WERI-Rb-1 (cell line): ENCODE measurements around the gene JPT2.

Experiments
- DNase-seq: peaks from one replicate; pipeline ENCODE4 v3.0.0-alpha.2; 2020
- H3K27ac ChIP-seq: fragments of 250-450 bp; sonication (Bioruptor Pico); 2 replicates; pipeline ENCODE4 v1.5.1; 2020; ENCODE audit warnings: mild to moderate bottlenecking, moderate library complexity
- H3K27me3 ChIP-seq: fragments of 250-450 bp; sonication (Bioruptor Pico); 2 replicates; pipeline ENCODE4 v1.5.1; 2021; ENCODE audit warnings: mild to moderate bottlenecking, low read depth, moderate library complexity; ENCODE audit not compliant: insufficient read depth, severe bottlenecking
- H3K36me3 ChIP-seq: fragments of 250-450 bp; sonication (Bioruptor Pico); 2 replicates; pipeline ENCODE4 v1.5.1; 2020; ENCODE audit warnings: mild to moderate bottlenecking, moderate library complexity
- H3K4me3 ChIP-seq: 2 replicates; pipeline ENCODE4 v1.5.1; 2011; ENCODE audit warnings: low read depth, mild to moderate bottlenecking, control low read depth, low read length
- H3K9me3 ChIP-seq: fragments of 250-450 bp; sonication (Bioruptor Pico); 2 replicates; pipeline ENCODE4 v1.5.1; 2021; ENCODE audit warnings: mild to moderate bottlenecking, moderate library complexity; ENCODE audit not compliant: severe bottlenecking
- TF ChIP-seq, protein P1 (sequence below): IDR thresholded peaks from 2 replicates; pipeline ENCODE4 v1.5.1; 2011; ENCODE audit warnings: low read depth, mild to moderate bottlenecking, control low read depth, inconsistent platforms, low read length

Gene JPT2

DNA sequence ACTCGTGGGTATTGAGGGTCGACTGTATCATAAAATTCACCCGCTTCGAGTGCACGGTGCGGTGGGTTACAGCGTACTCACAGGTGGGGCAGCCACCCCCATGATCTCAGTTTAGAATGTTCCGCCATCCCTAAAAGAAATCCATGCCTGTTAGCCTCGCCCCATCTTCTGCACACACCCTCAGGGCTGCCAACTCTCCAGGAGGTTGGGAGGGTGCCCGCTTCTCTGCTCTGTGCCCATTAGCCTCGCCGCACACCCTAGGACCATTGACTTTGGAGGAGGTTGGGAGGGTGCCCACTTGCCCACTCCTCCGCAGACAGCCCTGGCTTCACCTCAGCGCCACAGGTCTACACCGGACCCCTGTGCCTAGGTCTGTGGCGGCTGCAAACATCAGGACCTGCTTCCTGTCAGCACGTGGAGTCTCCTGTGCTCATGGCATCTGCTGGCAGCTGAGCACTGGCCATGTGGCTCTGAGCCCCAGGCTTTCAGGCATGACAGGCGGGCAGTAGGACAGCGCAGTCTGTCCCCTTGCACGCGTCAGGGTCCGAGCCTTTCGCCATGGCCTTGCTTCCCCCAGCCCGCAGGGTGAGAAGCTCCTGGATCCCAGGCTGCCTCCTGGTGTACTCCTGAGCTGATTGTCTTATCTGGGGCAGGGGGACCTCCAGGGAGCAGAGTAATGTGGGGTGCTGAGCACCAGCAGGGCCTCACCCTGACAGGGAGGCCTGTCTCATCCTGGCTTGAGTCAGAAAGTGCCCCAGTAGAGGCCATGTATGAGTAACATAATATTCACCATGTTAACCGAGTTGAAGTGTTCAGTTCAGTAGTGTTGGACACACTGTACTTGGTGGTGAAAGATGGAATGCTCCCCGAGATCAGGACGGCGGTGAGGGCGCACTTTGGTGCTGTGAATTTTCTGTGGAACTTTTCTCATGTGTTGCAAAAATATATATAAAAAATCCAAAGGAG, 71.4 kb downstream of the JPT2 start:
- DNase-seq: no peak
- no peaks in the 10 kb centered on the region for H3K9me3 ChIP-seq
- no peak overlapping the region for H3K4me3 ChIP-seq
- H3K27me3 ChIP-seq: no peaks in the 10 kb centered on the region
- TF ChIP-seq, protein P1, sequence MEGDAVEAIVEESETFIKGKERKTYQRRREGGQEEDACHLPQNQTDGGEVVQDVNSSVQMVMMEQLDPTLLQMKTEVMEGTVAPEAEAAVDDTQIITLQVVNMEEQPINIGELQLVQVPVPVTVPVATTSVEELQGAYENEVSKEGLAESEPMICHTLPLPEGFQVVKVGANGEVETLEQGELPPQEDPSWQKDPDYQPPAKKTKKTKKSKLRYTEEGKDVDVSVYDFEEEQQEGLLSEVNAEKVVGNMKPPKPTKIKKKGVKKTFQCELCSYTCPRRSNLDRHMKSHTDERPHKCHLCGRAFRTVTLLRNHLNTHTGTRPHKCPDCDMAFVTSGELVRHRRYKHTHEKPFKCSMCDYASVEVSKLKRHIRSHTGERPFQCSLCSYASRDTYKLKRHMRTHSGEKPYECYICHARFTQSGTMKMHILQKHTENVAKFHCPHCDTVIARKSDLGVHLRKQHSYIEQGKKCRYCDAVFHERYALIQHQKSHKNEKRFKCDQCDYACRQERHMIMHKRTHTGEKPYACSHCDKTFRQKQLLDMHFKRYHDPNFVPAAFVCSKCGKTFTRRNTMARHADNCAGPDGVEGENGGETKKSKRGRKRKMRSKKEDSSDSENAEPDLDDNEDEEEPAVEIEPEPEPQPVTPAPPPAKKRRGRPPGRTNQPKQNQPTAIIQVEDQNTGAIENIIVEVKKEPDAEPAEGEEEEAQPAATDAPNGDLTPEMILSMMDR: no peak
- peaks cover 46% of the 10 kb centered on the region for H3K36me3 ChIP-seq
- no peak overlapping the region for H3K27ac ChIP-seq
